GM18909 (cell line): ENCODE results near the gene COL20A1.

Experiments
- ATAC-seq: cut with Tn5 transposase; IDR thresholded peaks from one replicate; pipeline ENCODE4 v1.9.1; 2021; ENCODE audit warnings: mild to moderate bottlenecking; ENCODE audit not compliant: unreplicated experiment, poor library complexity

The COL20A1 gene

DNA sequence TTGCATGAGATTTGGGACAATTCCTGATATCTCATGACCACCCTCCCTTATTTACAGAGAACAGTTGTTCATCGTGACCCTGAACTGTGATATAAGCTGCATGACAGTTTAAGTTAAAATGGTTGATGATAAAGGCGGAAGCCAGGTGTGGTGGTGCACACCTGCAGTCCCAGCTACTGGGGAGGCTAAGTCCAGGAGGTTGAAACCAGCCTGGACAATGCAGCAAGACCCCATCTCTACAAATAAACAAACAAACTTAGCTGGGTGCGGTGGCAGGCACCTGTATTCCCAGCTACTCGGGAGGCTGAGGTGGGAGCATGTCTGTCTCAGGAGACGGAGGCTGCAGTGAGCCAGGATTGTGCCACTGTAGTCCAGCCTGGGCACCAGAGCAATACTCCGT, 24.1 kb downstream of the COL20A1 start:
- no peak for ATAC-seq

DNA sequence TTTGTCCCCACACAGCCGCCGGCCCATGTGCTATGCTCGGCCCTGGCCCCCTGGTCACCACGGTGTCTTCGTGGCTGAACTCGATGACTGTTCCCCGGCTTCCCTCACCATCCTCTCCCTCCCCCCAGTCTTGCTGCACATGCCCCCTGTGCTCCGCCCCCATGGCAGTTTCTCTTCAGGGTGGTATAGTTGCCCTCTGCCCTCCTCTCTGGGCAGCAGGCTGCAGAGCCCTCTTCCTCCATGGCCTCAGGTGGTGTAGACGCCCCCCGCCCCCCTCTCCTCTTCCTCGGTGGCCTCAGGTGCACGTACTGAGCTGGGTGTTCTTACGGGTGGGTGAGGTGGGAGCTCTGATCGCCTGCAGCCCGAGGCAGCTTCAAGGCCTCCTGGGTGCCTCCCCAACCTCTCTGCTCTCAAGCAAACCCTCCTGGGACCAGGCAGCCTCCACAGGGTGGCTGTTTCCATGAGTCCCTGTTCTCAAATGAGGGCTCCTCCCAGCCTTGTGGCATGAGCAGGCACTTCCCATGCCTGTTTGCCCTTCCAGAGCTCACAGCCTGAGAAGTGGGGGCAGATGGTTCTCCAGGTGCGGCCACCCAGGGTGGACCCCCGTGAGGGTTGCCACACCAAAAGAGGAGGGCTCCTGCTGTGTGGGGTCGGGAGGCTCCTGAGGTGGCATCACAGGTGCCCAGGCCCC, 24.8 kb downstream of the COL20A1 start:
- no peak for ATAC-seq

DNA sequence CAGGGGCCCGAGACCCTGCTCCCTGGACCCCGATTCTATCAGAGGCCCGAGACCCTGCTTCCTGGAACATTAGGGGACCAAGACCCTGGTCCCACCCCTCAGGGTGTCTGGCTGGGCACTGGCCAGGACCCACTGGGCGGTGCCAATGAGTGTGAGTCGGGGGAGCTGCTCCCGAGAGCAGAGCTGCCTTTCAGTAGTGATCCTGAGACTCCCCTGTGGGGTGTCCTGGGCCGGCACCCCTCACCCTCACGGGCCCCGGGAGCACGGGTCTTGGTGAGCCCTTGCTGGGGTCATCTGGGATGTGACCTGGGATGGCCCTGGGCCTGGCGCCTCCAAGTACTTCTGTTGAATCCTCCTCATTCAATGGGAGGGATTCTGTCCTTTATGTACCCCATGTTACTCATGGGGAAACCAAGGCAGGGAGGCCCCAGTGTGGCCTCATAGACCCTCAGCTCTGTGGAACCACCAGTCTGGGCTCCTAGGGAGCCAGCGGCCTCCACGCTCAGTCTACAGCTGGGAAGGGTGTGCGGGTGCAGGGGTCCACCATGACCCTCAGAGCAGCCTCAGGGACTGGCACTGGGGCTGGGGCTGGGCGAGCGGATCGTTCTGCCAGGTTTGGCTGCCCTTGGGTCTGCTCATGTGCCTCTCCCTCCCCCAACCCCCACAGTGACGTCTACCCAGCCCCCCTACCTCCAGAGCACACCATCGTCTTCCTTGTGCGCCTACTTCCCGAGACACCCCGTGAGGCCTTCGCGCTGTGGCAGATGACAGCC, 25.6 kb downstream of the COL20A1 start:
- ATAC-seq = no peak

DNA sequence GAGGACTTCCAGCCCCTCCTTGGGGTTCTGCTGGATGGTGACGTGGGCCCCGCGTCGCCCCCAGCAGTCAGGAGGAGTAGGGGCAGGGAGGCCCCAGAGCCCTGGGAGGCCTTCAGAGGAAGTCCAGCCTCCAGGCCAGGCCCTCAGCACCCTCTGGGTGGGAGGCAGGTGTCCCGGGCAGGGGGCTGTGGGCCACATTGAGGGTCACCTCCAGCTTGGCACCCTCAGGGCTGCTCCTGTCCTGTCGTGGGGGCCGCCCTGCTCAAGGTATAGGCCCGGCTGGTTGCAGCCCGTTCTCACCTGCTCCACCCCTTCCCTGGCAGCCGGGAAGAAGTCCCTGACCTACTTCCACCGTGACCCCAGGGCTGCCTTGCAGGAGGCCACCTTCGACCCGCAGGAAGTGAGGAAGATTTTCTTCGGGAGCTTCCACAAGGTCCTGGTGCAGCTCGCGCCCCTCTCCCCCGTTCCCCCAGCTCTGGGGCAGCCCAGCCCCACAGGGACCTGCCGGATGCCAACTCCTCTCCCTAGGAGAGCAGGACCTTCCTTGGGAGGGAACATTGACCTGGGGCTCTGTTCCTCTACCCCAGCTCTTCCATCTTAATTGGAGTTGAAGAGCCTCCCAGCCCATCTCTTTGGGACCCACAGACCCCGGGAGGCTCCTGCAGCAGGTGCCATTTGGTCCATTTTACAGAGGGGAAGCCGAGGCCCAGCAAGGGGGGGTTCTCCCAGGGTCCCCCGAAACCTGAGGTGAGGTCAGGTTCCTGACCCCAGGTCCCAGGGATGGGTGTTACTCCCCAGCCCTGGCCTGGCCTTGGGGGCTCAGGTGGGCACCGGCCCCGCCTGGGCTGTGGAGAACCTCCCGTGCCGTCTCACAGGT, 26.4 kb downstream of the COL20A1 start:
- ATAC-seq = no peak

DNA sequence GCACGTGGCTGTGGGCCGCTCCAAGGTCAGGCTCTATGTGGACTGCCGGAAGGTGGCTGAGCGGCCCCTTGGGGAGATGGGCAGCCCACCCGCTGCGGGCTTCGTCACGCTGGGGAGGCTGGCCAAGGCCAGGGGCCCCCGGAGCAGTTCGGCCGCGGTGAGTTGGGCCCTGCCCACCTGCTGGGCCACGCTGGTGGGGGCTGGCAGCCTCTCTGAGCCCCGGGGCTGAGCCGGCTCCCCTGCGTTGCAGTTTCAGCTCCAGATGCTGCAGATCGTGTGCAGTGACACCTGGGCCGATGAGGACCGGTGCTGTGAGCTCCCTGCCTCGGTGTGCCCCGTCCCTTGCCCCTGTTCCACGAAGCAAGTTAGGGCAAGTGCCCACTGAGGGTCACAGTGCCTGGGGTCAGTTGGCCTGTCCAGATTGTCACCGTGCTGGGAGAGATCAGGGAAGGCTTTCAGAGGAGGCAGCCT, 27.1 kb downstream of the COL20A1 start:
- ATAC-seq = no peak

DNA sequence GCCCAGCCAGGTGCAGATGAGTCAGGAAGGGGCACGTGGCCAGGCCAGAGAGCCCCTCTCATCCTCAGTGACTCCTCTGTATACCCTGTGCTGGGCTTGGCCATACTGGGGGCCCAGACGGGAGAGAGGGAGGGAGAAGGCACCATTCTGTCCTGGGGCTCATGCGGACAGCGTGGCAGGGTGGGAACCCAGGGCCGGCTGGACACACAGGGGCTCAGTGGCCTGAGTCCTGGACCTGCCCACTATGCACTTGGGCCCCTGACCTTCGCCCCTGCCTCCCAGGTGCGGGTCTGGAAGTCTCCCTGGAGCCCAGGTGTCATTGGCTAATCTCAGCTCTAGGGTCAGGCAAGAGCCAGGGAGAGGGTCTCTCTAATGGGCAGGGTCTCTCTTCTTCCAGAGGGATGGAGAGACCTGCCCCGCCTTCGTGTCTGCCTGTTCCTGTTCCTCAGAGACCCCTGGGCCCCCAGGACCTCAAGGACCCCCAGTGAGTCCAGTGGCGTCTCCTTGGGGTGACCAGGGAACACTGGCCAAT, 27.7 kb downstream of the COL20A1 start:
- ATAC-seq = no peak

DNA sequence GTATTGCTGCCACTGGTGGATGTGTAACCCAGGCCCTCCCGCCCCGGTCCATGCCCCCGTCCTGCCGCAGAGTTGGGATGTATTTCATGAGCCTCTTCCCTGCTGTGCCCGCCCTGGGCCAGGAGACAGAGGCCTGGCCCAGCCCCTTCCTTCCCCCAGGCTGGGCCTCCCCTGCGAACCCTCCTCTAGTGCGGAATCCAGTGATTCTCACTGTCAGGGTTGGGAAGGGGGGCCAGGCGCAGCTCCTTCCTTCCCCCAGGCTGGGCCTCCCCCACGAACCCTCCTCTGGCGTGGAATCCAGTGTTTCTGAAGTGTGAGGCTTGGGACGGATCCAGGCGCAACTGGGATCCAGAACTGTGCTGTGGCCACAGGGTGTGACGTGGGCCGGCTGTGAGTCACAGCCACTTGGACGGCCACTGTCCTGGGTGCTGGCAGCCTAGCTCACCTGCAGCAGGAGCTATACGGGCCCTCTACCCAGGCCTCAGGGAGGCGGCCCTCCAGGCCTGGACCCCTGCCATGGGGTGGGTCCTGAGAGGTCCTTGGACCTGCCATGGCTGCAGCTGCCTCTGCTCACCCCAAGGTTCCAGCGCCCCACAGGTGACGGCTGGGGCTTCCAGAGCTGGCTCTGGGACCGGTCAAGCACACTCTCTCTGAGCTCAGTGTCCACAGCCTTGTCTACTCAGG, 28.3 kb downstream of the COL20A1 start:
- no peak for ATAC-seq

DNA sequence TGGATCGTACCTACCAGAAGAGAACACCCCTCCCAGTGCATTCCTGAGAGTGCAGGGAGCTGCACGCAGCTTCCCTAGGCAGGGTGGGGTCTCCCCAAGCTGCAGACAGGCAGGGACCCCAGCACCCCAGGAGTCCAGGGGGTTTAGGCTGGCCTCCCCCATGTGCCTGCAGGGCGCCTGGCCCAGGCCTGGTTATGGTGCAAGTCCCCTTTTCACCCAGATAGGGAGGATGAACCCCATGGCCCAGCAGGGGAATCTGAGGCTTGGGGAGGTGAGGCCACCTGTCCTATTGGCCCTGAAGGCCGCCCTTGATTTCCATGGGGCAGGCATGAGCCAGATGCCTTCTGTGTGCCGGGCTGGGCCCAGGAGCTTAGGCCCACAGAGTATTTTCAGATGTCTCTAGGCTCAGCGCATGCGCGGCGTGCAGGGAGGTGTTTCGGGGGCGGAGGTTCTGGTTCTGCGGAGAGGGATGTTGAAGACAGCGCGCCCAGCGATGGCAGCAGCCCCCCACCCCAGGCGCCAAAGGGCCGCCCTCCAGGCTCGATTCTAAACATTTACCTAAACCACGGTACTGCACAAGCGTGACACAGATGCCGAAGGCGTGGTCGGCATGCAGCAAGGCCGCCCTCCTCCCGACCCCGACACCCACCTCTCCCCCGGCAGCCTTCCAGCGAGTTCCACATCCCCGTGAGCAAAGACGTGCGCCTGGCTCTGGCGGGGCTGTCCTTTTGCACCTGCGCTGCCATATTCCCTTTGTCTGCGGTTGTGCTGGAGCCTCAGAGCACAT, 29.4 kb downstream of the COL20A1 start:
- no peak for ATAC-seq

DNA sequence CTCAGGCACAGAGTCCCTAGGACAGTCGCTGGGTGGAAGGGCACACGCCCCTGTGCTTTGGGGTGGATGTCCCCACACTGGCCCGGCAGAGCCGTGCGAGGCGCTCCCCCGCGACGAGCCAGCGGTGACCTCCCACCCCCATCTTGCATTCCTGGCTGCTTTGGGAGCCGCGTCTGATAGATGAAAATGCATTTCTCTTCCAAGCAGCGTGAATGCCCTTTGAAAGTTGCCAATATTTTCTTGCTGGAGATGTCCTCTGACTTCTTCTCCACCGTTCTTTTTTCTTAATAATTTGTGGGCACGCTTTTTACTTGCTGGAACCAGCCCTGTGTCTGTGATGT, 29.9 kb downstream of the COL20A1 start:
- ATAC-seq = no peak

DNA sequence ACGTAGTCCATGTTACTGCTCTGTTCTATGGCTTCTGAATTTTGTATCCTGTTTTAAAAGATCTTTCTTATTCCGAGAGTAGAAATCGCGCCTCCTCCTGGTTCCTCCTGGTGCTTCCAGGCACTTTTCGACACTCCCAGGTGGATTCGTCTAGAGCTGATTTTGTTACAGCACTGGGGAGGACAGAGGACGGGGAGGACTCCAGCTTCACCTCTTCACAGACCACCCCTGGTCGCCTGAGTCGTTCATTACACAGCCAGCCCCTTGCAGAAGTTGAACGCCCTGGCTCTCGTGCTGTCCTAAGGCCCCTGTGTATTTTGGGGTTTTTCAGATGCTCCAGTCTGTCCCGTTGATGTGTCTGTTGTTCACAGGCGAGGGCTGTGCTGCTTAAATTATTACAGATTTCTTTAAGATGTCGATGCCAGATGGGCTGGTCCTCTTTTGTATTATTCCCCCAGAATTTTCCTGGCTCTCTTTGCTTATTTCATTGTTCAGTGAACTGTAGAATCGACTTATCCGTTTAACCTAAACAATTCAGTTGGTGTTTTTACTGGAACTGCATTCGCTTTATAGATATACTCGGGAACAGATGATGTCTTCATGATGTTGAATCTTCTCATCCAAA, 30.5 kb downstream of the COL20A1 start:
- ATAC-seq = no peak

DNA sequence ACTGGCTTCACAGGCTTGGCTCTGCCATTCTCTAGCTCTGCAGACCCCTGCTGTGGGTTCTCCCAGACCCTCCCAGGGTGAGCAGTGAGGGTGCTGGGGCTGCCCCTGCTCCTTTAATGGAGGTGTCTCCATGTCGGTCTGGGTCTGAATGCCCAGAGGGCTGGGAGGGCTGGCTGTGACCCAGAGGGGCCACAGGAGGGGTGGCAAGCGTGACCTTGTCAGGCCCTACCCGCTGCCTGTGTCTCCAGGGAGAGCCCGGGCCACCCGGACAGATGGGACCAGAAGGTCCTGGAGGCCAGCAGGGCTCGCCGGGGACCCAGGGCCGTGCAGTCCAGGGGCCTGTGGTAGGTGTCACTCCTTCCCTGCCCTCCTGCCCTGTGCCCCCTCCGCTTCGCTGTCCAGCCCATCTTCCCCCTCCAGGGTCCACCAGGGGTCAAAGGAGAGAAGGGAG, 32.1 kb downstream of the COL20A1 start:
- no peak for ATAC-seq

DNA sequence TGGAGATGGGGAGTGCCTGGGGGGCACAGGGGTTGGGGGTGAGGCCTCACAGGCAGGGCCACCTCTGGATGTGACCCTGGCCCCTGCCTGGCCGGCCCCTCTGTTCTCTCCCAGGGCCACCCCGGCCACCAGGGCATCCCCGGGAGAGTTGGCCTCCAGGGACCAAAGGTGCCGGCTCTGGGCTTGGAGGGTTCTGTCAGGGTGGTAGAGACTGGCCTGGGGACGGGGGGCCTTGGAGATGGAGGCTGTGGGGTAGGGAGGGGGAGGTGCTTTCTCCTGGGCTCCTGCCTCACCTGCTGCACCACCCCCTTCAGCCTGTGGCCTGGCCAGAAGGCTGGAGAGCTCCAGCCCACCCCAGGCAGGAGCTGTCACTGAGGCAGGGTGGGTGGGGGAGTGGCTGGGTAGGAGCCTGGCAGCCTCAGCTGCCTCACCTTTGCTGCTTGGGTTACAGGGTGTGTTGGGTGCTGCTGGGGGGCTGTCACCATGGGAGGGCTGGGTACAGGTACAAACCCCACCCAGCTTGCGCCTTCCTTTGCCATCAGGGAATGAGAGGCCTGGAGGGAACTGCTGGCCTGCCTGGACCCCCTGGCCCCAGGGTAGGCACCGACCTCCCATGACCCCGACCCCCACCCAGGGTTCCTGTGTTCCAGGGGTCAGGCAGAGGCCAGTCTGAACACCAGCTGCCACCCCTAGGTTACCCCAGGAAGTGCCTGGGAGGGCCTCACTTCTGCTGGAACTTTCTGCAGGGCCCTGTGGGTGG, 32.7 kb downstream of the COL20A1 start:
- no peak for ATAC-seq

DNA sequence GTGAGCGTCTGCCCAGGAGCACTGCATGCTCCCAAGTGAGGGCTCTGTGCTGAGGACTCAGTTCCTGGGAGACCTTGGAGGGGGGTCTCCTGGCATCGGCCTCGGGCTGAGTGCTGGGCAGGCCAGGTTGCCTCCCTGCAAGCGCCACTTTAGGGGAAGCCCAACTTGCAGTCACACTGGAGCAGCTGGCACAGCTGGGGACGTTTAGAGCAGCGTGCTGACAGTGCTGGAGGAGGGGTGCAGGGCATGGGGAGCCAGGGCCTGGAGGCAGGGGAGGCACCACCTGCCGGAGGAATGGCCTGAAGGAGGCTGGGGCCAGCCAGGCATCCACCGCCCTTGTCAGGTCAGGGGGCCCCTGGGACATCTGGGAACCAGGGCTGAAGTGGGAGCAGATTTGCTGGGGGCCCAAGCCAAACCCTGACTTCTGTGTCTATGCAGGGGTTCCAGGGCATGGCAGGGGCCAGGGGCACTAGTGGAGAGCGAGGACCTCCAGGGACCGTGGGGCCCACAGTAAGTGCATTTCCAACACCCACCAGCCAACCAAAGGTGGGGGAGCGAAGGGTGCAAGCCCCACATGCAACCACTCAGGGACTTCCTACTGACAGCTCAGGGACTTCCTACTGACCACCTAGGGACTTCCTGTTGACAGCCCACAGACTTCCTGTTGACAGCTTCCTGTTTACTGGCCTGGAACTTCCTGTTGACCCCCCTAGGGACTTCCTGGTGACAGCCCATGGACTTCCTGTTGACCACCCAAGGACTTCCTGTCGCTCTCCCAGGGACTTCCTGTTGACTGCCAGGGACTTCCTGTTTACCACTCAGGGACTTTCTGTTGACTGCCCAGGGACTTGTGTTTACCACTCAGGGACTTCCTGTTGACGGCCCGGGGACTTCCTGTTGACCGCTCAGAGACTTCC, 33.6 kb downstream of the COL20A1 start:
- no peak for ATAC-seq

DNA sequence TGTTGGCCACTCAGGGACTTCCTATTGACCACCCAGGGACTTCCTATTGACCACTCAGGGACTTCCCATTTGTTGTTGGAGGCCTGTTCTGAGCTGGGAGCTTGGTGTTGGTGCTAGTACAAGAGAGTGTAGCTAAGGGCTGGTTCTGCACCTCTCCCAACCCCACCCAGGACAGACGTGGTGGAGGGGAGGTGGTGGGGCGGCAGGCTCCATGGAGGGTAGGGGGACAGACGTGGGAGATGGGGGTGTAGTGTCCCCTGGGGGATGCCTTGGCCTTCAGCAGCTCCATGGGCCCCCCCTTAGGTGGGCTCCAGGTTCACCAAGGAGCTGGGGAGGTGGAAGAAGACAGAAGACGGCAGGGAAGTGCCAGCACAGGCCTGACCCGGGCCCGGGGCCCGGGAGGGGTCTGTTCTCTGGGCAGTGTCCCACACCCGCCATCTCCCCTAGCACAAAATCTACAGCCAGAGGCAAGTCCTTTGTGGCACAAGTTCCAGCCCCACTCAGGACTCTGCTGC, 34.3 kb downstream of the COL20A1 start:
- no peak for ATAC-seq

DNA sequence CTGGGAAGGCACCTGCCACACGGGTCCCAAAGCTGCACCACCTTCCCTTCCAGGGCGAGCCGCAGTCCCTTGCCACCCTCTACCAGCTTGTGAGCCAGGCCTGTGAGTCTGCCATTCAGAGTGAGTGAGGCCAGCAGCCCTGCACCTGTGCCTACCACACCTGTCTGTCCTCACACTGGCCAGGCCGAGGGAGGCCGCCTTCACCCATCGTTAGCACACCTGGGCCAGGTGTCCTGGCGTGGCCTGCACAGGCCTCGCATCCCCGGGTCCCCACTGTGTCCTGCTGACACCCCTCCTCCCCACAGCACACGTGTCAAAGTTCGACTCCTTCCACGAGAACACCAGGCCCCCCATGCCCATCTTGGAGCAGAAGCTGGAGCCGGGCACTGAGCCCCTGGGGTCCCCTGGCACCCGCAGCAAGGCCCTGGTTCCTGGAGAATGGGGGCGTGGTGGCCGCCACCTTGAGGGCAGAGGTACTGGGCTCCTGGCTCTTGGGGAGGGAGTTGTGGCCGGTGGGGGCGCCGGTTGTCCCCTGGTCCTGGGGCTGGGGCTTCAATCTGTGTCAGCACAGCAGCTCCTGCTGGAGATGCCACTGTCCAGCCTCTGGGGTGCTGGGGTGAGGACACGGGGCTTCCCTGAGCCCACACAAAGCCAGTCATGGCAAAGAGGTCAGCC, 35.2 kb downstream of the COL20A1 start:
- ATAC-seq = no peak

DNA sequence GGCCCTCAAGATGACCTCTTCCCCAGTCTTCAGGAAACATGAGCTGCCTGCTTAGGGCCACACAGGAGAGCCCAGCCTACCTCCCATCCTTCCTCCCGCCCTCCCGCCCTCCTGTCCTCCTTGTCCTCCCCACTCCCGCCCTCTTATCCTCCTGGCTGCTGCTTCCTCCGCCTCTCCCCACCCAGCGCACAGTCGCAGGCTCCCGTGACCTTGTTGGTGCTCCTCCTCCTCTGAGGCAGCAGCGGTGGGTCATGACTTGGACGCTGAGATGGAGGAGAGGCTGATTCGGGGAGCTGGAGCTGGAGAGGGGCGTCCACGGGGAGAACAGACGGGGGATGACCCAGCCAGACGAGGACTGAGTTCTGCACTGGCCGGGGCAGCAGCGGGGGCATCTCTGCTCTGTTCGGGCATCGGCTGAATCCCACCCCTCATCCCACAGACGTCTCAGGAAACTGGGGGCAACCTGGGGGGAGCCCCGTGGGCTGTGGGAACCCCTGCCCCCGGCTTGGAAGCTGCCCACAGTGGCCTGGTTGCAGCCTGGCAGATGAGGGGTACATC, 35.8 kb downstream of the COL20A1 start:
- no peak for ATAC-seq
